Endodermal cell (in vitro differentiated cells): ENCODE measurements around the gene CAMTA1. TPM values are rescaled to one million over a fixed set of nuclear protein-coding genes. Genes with fewer than 3 reads are reported as not detected.

ENCODE experiments used
- DNase-seq: peaks from one replicate; pipeline ENCODE4 v3.0.0-alpha.2; 2017
- H3K27ac ChIP-seq: 2 replicates; pipeline ENCODE4 v1.5.1; 2013; ENCODE audit warnings: mild to moderate bottlenecking, low read depth, low read length, moderate library complexity
- H3K27me3 ChIP-seq: 2 replicates; pipeline ENCODE4 v1.6.1; 2013; ENCODE audit warnings: mild to moderate bottlenecking, low read length, moderate library complexity; ENCODE audit not compliant: insufficient read depth, control insufficient read depth, poor library complexity, severe bottlenecking
- H3K36me3 ChIP-seq: 2 replicates; pipeline ENCODE4 v1.7.0; 2013; ENCODE audit warnings: mild to moderate bottlenecking, low read length, moderate library complexity; ENCODE audit not compliant: control insufficient read depth, insufficient read depth
- H3K4me1 ChIP-seq: one replicate; pipeline ENCODE4 v1.7.0; 2013; ENCODE audit warnings: low read length; ENCODE audit not compliant: control insufficient read depth, insufficient read depth
- H3K4me3 ChIP-seq: 2 replicates; pipeline ENCODE4 v1.5.1; 2013; ENCODE audit warnings: mild to moderate bottlenecking, low read length, moderate library complexity
- H3K9ac ChIP-seq: 2 replicates; pipeline ENCODE4 v1.6.1; 2013; ENCODE audit warnings: mild to moderate bottlenecking, low read length, moderate library complexity; ENCODE audit not compliant: poor library complexity, severe bottlenecking; ENCODE audit errors: extremely low read depth
- H3K9me3 ChIP-seq: 2 replicates; pipeline ENCODE4 v1.6.1; 2013; ENCODE audit warnings: mild to moderate bottlenecking, low read length, moderate library complexity; ENCODE audit not compliant: control insufficient read depth
- H3K27ac Mint-ChIP-seq: 2 replicates; pipeline ENCODE4 v1.8.0; 2020; ENCODE audit warnings: mixed read lengths
- H3K27me3 Mint-ChIP-seq: 2 replicates; pipeline ENCODE4 v1.8.0; 2021; ENCODE audit warnings: mild to moderate bottlenecking, mixed read lengths; ENCODE audit not compliant: insufficient read depth
- H3K36me3 Mint-ChIP-seq: 2 replicates; pipeline ENCODE4 v1.8.0; 2020; ENCODE audit warnings: low read depth, mixed read lengths
- H3K4me1 Mint-ChIP-seq: 2 replicates; pipeline ENCODE4 v1.8.0; 2020; ENCODE audit warnings: mixed read lengths
- H3K4me3 Mint-ChIP-seq: 2 replicates; pipeline ENCODE4 v1.8.0; 2020; ENCODE audit warnings: mild to moderate bottlenecking, moderate library complexity, mixed read lengths
- H3K9me3 Mint-ChIP-seq: 2 replicates; pipeline ENCODE4 v1.8.0; 2020; ENCODE audit warnings: mild to moderate bottlenecking, mixed read lengths
- WGBS, 2 experiments: methylation state at CpG; one replicate each; pipeline versions ENCODE4 v1.1.5 to v1.1.7; 2013; ENCODE audit warnings: missing lambda C conversion rate in 2 of 2, mixed read lengths in 1 of 2; ENCODE audit not compliant: insufficient coverage in 1 of 2, insufficient read length in 1 of 2; 5-methylcytosine and 5-hydroxymethylcytosine counted together
- total RNA-seq, 2 donors: library from RNA; stranded (reverse); fragmentation: NEBNext Ultra II Directional in 1 of 2; extraction: Animal tissue kit (Norgen Biotek cat#: 25700) in 1 of 2; gene quantifications; 2 replicates in 1 of 2; 3 replicates in 1 of 2; pipeline ENCODE4 v1.2.1, GENCODE V29; 2021
- TF ChIP-seq, protein P1 (sequence below): fragments of 200-600 bp; sonication (generic); conservative IDR thresholded peaks from 2 replicates; pipeline ENCODE4 v1.5.0; 2021; ENCODE audit warnings: antibody characterized with exemption, mild to moderate bottlenecking

CAMTA1 gene
- total RNA-seq, 2 donors from 2014 or later, result 123 to 137 TPM

DNA sequence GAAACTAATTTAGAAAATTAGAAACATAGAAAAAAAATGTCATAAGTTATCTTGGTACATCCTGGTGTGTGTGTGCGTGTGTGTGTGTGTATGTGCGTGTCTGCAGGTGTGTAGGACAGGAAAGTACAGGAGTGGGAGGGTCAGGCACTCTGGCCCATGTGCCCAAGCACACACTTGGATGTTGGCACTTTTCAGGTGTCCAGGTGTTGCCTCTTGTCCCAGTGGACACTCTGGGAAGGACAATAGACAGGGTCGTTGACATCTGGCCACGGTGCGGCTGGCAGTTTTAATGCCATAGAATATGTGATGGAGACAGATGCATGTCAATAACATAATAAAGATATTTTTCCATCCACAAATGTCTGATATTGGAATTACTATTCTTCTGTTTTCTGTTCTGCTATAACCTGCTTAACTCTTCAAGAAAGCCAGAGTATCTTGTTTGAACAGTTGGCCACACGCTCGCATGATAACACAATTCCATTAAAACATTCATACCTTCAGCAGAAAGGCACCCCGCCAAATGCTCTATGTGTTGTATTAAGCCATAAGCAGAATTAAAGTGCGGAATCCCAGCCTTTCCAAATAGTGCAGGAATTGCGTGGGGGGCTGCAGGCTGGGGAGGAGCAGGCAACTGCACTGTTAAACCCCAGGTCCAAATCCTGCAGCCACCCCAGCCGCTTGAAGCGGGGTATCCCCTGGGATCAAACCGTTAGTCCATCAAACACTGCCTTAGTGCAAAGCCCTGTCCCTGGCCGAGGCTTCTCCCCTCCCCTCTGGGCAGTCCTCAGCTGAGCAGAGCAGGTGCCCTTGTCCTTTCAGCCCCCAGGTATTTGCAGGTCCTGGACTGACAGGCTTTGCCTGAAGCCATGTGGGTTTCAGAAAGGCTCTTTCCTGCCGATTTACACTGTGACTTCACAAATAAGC, 390.0 kb downstream of the CAMTA1 start:
- Histone ChIP-seq H3K27me3 (no peaks in the 10 kb centered on the region), H3K9ac (no peak overlapping the region), H3K4me3 (no peak overlapping the region), H3K27ac (no peak overlapping the region), H3K9me3 (no peaks in the 10 kb centered on the region), H3K4me1 (no peaks in the 10 kb centered on the region), H3K36me3 (no peaks in the 10 kb centered on the region)
- H3K36me3 Mint-ChIP-seq, result peaks cover 2% of the 10 kb centered on the region
- DNase-seq, result no peak
- H3K9me3 Mint-ChIP-seq, result peaks cover 32% of the 10 kb centered on the region
- TF ChIP-seq, protein P1, sequence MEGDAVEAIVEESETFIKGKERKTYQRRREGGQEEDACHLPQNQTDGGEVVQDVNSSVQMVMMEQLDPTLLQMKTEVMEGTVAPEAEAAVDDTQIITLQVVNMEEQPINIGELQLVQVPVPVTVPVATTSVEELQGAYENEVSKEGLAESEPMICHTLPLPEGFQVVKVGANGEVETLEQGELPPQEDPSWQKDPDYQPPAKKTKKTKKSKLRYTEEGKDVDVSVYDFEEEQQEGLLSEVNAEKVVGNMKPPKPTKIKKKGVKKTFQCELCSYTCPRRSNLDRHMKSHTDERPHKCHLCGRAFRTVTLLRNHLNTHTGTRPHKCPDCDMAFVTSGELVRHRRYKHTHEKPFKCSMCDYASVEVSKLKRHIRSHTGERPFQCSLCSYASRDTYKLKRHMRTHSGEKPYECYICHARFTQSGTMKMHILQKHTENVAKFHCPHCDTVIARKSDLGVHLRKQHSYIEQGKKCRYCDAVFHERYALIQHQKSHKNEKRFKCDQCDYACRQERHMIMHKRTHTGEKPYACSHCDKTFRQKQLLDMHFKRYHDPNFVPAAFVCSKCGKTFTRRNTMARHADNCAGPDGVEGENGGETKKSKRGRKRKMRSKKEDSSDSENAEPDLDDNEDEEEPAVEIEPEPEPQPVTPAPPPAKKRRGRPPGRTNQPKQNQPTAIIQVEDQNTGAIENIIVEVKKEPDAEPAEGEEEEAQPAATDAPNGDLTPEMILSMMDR, result no peak
- no peaks in the 10 kb centered on the region for H3K27me3 Mint-ChIP-seq
- WGBS, 2 experiments, result 85 to 89% methylated on average over 7 to 15 of the region's 15 CpGs
- no peaks in the 10 kb centered on the region for H3K4me1 Mint-ChIP-seq
- H3K27ac Mint-ChIP-seq, result no peak overlapping the region
- H3K4me3 Mint-ChIP-seq, result no peak overlapping the region

DNA sequence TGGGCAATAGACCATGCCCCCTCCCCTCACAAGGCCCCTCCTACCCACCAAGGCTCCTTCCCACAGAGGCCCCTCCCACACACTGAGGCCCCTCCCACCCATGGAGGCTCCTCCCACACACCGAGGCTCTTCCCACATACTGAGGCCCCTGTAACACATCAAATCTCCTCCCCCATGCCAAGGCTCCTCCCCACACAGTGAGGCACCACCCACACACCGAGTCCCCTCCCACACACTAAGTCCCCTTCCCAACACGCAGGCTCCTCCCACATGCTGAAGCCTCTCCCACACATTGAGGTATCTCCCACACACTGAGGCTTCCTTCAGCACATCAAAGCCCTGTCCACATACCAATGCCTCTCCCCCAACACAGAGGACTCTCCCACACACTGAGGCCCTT, 391.8 kb downstream of the CAMTA1 start:
- 89% methylated on average over 3 of the region's 3 CpGs; no CpG with 5 or more reads in 1 of the 2 experiments for WGBS, 2 experiments
- H3K9me3 Mint-ChIP-seq, result peaks cover 32% of the 10 kb centered on the region
- no peak overlapping the region for H3K4me3 ChIP-seq
- DNase-seq, result no peak
- H3K27me3 Mint-ChIP-seq, result no peaks in the 10 kb centered on the region
- peaks cover 2% of the 10 kb centered on the region for H3K36me3 Mint-ChIP-seq
- no peaks in the 10 kb centered on the region for H3K27me3 ChIP-seq
- no peak overlapping the region for H3K4me3 Mint-ChIP-seq
- H3K27ac ChIP-seq, result no peak overlapping the region
- TF ChIP-seq, protein P1, result no peak
- no peaks in the 10 kb centered on the region for H3K4me1 ChIP-seq
- no peaks in the 10 kb centered on the region for H3K9me3 ChIP-seq
- no peak overlapping the region for H3K27ac Mint-ChIP-seq
- no peak overlapping the region for H3K9ac ChIP-seq
- no peaks in the 10 kb centered on the region for H3K36me3 ChIP-seq
- no peaks in the 10 kb centered on the region for H3K4me1 Mint-ChIP-seq

DNA sequence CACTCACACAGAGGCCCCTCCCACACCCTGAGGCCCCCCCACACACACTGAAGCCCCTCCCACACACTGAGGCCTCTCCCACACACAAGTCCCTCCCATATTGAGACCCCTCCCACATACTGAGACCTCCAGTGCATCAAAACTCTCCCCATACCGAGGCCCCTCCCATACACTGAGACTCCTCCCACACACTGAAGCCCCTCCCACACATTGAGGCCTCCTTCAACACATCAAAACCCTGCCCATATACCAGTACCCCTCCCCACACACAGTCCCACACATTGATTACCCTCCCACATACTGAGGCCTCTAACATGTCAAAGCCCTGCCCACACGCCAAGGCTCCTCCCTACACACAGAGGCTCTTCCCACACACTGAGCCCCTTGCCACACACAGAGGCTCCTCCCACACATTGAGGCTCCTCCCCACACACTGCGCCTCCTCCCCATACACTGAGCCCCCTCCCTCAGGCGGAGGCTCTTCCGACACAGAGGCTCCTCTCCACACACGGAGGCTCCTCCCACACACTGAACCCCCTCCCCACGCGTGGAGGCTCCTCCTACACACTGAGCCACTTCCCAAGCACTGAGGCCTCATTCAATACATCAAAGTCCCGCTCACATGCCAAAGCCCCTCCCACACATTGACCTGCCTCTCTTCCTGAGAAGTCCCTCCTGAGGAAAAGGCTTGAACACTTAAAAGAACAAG, 392.3 kb downstream of the CAMTA1 start:
- H3K4me1 ChIP-seq, result no peaks in the 10 kb centered on the region
- H3K36me3 ChIP-seq, result no peaks in the 10 kb centered on the region
- Mint-ChIP-seq H3K27ac (no peak overlapping the region), H3K9me3 (peaks cover 32% of the 10 kb centered on the region), H3K27me3 (no peaks in the 10 kb centered on the region), H3K36me3 (peaks cover 2% of the 10 kb centered on the region), H3K4me1 (no peaks in the 10 kb centered on the region), H3K4me3 (no peak overlapping the region)
- TF ChIP-seq, protein P1, result no peak
- no peaks in the 10 kb centered on the region for H3K27me3 ChIP-seq
- H3K9ac ChIP-seq, result no peak overlapping the region
- H3K27ac ChIP-seq, result no peak overlapping the region
- DNase-seq, result peak; percentile 61
- H3K4me3 ChIP-seq, result no peak overlapping the region
- H3K9me3 ChIP-seq, result no peaks in the 10 kb centered on the region
- WGBS, 2 experiments, result 79 to 81% methylated on average over 5 to 9 of the region's 9 CpGs
